GM18507 (cell line): ENCODE data around the gene ECHS1.
"Not testable (repeated sequence)": the region's sequence is repeated elsewhere in the genome, so short reads cannot be mapped to it uniquely, and the experiment has no call there.

ENCODE experiments used
- DNase-seq: peaks from one replicate; pipeline ENCODE4 v3.0.0; 2011; ENCODE audit warnings: low read depth; ENCODE audit not compliant: insufficient read length; ENCODE audit errors: extremely low spot score
- FAIRE-seq: peaks from 2 replicates; lab custom pipeline; 2011; peaks lifted over from hg19 to GRCh38; lab: Jason Lieb, UNC

ECHS1 gene

DNA sequence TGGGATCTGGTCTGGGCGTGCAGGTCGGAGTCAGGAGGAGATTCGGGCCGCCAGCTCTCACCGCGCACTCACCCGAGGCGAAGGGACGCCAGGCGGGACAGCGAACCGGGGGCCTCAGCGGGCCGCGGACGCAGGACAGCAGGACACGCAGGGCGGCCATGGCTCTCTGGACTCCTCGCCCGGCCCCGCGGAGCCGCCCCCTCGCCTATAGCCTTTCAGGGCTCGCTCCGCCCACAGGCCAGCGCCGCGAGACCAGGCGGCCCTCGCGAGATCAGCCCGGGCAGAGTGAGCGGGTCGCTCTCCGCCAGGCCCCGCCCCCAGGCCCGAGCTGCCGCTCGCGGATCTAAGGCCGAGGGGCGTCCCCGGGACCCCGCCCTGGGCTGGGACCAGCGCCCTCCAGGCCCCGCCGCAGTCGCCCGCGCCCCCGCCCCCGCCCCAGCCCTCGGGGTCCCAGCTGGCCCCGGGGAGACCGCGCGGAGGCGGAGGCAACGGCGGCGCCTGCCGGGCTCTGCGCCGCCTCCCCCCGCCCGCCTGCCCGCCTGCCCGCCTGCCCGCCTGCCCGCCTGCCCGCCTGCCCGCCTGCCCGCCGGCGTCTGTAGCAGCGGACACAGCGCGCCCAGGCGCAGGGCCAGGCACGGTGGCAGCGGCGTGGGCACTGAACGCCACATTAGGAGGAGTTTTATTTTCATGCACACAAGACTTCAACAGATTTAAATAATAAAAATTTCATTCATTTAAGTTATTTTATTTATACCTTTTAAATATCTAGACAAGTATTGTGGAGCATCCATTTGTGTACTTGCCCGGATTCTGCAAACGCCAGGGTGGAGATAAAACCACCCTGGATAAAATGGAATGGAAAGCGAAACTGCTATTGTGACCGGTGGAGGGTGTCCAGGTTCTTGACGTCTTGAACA lies at the start of gene ECHS1:
Gene ECHS1 (minus strand): TSS at position 181 of the 917 bp plus-strand sequence. CDS start 21 bp downstream, at position 160.
- DNase-seq = peak; percentile 99
- peak; percentile 93 for FAIRE-seq

DNA sequence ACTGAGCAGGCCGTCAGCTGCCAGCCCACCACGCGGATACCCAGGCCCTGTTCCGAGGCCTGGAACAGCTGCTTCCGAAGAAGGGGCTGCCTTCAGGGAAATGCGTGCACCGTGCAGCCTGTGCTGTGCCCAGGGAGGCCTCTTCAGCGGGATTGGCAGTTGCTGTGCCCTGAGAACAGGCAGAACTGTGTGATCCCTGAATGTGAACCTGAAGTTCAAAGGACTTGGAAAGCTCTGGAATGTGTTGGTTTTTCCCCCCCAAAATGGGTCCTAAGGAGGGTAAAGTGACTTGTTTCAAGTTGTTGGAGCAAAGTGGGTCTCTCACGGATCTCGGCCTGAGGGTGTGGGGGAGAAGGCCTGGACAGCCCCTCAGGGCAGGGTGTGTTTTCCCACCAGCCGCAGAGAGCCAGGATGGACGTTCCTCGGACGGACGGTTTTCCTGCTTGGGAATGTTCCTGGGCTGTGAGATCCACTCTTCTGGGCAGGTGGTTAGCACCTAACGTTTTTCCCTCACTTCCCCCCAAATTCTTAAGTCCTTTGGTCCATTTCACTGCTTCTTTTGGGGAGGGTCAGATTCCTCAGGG lies 49.2 kb upstream of the ECHS1 start:
- FAIRE-seq = no peak
- no peak for DNase-seq

DNA sequence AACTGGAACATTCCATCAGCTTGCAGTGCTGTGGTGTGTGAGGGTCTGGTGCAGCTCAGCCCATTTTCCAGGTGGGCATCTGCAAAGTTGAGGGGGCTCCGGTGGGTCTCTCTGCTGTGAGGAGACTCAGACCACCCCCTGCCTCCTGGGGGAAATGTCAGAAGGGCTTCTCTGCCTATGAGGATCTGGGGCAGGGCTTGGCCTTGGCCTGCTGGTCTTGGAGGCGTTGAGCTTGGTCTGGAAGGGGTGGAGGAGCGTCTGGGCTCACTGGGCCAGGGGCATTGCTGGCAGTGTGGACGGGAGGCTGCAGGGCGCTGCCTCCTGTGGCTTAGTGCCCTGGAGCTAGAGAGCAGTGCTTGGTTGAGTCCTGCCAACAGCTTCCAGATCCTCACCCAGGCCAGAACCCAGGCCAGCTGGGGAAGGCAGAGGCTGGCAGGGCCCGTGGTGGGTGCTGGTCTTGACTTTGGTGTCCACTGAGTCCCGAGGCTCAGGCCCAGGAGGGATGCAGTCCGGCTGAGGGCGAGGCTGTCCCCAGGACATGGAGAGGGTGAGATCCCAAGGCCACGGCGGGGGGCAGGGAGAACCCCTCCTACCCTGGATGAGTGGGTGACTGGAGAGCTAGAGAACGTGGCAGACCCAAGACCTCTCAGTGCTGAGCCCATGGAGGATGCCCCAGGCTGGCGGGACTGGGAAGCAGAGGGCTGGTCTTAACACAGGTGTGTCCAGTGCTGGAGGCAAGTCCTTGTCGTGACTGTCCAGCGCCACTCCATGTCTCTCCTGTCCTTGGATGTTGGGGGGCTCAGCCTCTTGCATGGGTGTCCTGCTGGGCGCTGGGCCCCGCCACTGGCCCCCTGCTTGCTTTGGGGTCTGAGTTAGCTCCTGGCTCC lies 48.4 kb upstream of the ECHS1 start:
- FAIRE-seq = no peak
- DNase-seq = no peak

DNA sequence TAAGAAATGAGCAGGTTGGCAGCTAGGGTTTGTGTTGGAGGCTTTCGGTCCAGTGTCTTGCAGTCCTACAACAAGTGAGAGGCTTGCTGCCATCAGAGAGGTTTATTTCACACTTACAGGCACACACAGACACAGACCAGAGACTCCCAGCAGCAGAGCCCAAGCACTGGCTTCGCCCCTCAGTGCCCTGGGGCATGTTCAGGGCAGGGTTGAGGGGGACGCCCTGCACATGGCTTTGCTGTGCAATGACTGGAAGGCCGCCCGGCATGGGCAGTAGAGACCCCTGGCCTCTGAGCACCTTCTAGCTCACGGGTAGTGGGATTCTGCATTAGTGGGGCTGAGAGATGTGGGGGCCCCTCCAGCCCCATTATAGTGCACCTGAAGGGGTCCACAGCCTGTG lies 47.4 kb upstream of the ECHS1 start:
- DNase-seq = no peak
- FAIRE-seq = no peak

DNA sequence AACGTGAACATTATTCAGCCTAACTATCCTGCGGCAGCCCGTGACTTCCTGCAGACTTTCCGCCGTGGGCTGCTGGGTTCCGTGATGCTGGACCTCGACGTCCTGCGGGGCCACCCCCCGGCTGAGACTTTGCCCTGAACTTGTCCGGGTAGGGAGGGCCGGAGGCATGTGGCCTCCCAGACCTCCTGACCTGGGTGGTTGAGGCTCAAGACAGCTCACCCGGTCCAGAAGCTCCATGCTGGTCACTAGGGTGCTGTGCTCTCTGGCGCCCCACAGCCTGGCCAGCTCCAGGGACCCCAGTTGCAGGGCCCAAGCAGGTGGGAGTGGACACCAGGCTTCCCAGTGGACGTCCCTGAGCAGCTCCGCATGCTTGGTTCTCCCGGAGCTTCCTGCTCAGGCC lies 46.9 kb upstream of the ECHS1 start:
- FAIRE-seq = no peak

DNA sequence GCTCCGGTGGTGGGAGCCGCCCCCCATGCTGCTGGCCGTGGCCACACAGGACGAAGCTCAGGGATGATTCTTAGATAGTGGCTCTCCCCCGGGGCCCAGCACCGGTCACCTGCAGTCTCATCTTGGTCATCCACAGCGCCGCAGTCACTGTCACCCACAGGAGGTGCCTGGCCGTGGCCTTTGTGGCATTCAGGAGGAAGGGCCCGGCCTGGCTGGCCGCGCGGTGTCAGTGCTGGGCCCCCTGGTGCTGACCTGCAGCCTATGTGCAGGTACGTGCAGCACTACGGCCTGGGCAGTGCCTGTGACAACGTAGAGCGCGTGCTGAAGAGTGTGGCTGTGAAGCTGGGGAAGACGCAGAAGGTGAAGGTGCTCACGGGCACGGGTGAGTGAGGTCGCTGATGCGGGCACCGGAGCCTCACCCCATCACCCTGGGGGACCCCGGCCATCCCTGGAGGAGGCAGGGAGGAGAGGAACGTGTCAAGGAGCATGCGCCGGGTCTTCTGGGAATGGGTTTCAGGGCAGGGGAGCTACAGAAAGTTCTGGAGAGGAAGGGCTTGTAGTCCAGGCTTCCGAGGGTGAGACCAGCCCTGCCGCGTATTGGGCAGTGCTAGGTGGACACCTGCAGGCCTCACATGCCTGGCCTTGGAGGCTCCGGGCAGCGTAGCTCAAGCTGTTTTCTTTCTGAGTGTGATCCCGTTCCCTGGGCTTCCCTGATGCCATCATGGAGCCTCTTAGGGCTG lies 46.2 kb upstream of the ECHS1 start:
- FAIRE-seq = no peak
- no peak for DNase-seq

More for the DNA sequence above, 46.9 kb upstream of the ECHS1 start:
- DNase-seq = no peak

DNA sequence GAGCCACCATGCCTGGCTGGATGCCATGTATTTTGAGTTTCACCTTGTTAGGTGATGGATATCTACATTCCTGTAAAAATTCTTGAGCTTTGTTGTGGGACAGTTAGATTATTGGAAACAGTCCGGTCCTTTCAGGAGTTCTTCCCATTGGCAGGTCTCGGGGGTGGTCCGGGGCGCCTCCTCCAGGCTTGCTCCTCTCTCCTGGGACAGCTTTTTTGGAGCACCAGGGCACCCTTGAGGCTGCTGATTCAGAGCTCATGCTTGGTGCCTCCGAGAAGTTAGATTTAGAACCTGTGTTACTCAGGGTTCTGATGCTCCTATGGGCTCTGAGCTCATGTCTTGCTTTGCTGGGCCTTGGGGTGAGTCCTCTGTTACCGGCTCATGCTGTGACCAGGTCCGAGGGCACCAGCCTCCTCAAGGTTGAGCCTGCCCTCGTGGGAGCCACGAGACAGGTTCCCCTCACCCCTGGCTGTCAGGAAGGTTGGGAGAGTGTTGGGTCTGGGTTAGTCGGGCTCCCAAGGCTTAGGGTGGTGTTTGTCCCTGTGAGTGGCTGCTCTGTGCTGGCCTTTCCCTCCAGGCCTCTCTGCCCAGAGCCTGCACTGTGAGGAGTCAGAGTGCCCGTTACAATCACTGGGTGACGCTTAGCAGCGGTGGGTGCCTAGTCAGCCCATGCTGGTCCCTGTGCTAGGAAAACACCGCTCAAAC lies 45.3 kb upstream of the ECHS1 start:
- FAIRE-seq = no peak
- no peak for DNase-seq

DNA sequence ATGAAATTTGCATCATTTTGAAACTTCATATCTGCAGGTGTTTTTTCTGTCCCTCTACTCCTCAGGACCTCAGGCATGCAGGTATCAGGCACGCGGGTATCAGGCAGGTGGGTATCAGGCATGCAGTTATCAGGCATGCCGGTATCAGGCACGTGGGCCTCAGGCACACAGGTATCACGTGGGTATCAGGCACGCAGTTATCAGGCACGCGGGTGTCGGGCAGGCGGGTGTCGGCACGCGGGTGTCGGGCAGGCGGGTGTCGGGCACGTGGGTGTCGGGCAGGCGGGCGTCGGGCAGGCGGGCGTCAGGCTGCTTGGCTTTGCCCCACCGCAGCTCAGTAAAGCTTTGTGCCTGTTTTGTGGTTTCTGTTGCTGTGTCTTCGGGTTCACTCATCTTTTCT lies 42.6 kb upstream of the ECHS1 start:
- DNase-seq (no peak), FAIRE-seq (no peak)

DNA sequence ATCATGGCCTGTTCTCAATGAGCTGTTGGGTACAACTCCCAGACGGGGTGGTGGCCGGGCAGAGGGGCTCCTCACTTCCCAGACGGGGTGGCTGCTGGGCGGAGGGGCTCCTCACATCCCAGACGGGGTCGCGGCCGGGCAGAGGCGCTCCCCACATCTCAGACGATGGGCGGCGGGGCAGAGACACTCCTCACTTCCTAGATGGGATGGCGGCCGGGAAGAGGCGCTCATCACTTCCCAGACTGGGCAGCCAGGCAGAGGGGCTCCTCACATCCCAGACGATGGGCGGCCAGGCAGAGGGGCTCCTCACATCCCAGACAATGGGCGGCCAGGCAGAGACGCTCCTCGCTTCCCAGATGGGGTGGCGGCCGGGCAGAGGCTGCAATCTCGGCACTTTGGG lies 41.2 kb upstream of the ECHS1 start:
- not testable (repeated sequence) for FAIRE-seq, DNase-seq

DNA sequence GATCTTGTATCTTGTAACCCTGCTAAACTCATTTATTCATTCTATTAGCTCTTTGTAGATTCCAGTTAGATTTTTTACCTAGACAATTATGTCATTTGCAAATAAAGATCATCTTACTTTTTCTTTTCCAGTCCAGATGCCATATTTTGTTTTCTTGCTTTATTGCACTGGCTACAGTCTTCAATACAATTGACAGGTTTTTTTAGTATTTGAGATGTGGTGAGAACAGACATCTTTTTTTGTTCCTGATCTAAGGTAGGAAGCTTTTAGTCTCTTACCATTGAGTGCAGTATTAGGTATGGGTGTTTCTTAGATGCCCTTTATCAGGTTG lies 39.2 kb upstream of the ECHS1 start:
- DNase-seq (no peak), FAIRE-seq (no peak)

DNA sequence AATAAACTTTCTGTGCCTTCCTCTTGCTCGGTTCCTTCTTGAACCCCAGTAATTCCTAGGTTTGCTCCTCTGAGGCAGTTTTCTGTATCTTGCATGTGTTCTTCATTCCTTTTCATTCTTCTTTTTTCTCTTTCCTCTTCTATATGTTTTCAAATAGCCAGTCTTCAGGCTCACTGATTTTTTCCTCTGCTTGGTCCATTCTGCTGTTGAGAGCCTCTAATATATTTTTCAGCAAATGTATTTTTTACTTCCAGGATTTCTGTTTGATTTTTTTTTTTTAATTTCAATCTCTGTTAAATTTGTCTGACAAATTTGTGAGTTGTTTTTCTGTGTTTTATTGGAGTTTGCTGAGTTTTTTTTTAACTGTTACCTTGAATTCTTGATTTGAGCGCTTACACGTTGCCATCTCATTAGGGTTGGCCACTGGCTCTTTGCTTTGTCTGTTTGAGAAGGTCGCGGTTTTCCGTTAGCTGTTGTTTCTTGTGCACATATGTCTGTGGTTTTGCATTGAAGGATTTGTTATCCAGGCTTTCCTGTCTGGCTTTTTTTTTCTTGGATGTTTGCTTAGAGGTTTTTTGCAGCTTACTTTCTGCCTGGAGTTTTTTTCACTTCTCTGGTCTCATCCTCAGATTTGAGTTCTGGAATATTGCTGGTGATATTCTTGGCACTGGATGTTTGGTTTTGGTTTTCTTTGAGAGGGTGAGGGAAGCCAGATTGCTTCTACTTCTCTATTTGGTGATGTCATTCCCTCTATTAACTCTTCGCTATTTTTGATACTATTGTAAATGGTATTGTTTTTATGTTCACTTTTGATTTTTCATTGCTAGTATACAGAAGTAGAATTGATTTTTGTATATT lies 38.6 kb upstream of the ECHS1 start:
- DNase-seq (no peak), FAIRE-seq (no peak)

DNA sequence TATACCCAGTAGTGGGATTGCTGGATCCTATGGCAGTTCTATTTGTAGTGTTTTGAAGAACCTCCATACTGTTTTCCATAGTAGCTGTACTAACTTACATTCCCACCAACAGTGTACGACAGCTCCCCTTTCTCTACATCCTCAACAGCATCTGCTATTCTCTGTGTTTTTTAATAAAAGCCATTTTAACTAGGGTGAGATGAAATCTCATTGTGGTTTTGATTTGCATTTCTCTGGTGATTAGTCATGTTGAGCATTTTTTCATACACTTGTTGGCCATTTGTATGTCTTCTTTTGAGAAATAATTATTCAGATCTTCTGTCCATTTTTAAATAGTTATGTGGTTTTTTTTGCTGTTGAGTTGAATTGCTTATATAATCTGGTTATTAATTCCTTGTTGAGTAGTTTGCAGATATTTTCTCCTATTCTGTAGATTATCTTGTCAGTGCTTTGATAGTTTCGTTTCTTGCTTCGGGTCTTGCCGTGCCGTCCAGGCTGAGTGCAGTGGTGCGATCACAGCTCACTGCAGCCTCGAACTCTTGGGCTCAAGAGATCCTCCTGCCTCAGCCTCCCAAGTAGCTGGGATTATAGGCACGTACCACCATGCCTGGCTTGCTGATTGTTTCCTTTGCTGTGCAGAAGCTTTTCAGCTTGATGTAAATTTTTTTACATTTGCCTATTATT lies 32.8 kb upstream of the ECHS1 start:
- DNase-seq = no peak
- FAIRE-seq = peak; percentile 92

DNA sequence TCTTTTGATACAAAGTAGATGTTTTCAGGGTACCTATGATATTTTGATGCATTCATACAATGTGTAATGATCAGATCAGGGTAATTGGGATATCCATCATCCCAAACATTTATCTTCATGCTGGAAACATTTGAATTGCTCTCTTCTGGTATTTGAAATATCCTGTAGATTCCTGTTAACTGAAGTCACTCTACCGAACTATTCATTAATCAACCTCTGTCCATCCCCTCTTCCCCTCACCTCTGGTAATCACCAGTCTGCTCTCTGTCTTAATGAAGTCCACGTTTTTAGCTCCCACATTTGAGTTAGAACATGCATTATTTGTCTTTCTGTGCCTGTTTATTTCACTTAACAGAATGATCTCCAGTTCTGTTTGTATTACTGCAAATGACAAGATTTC lies 32.1 kb upstream of the ECHS1 start:
- DNase-seq = no peak
- FAIRE-seq = no peak

DNA sequence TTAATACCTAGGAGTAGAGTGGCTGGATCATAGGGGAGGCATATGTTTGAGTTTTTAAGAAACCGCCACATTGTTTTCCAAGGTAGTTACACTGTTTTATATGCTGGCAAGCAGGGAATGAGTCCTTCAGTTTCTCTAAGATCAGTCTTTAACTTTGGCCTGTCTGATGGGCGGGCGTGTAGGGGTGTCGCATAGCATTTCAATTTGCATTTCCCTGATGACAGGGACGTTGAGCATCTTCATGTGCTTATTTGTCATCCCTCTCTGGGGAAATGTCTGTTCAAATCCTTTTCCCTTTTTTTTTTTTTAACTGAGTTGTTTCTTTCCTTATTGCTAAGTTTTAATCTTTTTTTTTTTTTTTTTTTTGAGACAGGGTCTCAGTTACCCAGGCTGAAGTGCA lies 30.6 kb upstream of the ECHS1 start:
- no peak for DNase-seq
- no peak for FAIRE-seq

DNA sequence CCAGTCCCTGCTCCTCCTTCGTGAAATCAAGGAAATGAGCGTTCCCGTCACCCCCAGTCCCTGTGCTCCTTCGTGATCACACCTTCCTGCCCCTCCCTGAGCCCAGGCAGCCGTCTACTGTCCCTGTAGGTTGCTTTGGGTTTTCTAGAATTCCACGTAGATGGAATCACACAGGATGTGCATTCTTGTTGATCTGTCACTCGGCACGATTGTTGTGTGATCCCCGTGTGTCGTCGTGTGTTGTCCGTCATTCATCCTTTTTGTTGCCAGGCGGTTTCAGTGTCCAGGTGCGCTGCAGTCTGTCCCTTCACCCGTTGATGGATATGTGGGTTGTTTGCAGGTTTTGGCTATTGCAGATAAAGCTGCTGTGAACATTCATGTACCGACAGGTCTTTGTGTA lies 30.2 kb upstream of the ECHS1 start:
- FAIRE-seq (no peak), DNase-seq (no peak)

DNA sequence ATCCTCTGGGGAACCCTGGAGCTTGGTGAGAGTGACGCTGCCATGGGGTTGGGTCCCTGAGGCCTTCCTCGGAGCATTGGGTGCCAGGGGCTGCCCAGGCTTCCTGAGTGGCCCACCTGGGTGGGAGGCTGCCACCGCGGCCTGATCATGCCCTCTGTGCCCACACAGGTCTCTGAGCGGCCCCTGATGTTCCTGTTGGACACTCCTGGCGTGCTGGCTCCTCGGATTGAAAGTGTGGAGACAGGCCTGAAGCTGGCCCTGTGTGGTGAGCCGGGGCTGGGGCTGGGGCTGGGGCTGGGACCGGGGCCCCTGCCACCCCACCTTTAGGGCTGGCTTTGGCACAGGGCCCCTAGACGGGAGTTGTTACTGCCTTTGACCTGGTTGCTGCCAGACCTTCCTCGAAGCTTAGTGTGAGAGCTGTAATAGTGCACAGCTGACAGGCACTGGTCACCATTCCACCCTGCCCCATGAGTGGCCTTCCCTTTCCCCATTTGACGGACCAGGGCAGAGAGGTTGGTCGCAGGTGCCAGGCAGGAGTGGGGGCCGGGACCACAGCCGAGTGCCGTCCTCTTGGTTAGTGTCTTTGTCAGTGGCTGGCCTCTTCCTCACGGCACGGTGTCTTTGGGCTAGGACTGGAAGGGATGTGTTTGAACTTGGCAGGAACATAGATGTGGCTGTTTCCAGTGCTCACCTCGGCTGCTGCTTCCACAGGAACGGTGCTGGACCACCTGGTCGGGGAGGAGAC lies 29.0 kb upstream of the ECHS1 start:
- no peak for FAIRE-seq

DNA sequence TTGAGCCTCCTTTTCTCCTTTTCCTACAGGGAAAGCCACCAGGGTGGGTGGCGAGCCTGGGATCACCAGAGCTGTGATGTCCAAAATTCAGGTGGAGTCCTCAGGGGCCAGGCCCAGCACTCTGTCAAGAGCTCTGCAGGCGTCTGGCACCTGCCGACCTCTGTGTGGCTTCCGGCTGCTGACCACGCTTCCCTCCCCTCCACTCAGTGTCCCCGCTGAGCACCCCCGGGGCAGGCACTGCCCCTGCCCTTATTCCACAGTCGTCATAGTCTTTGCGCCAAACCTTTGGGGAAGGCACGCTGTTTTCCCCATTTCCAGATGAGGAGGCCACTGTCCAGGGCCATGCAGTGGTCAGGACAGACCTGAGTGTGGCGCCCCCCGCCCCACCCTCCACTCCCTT lies 28.3 kb upstream of the ECHS1 start:
- no peak for DNase-seq
- FAIRE-seq = no peak

More for the DNA sequence above, 29.0 kb upstream of the ECHS1 start:
- no peak for DNase-seq
